NCI-H82 treated with DMSO at 0.1 percent for 48 hours (cell line): ENCODE measurements around the gene TFAP2A.

ENCODE experiments used
- DNase-seq: peaks from one replicate; lab custom pipeline; 2025; ENCODE audit not compliant: unreplicated experiment; lab: John Stamatoyannopoulos, UW

The TFAP2A gene

GRCh38 chr6:10426781-10427279 is 12.0 kb upstream of the TFAP2A start:
- no peak for DNase-seq

DNA sequence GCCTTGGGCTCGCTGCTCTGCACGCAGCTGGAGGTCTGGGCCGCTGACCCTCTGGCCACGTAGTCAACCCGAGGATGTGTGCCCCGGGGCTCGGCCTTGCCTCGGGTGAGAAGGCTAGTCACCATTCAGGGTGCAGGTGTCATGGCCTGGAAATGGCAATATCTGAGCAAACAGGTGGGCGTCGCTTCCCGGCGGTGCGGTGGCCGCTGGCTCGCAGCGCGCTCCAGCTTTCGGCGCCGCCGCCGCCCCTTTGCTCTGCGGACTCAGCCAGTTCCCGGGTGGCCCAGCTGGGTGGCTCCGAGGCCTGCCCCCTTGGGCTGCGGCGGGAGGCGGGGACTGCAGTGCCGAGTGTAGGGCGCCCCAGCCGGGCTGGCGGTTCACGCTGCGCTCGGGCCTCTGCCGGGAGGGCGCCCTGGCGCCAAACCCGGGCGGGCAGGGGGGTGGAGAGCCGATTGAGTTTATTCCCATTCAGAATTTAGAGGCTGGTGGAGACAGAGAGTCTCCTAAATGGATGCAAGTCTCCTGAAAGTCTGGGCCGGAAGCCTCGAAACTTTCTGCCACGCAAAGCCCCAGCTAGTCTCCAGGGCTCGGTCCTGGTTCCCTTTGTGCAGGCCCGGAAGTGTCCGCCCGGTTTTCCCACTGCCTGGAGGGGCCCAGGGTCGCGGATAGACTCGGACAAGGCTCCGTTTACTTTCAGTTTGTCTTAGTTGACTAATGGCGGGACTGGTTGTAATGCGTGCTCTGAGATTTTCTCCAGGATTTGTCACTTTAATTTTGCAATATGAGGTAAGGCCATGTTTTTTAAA is 11.3 kb upstream of the TFAP2A start:
- no peak for DNase-seq

DNA sequence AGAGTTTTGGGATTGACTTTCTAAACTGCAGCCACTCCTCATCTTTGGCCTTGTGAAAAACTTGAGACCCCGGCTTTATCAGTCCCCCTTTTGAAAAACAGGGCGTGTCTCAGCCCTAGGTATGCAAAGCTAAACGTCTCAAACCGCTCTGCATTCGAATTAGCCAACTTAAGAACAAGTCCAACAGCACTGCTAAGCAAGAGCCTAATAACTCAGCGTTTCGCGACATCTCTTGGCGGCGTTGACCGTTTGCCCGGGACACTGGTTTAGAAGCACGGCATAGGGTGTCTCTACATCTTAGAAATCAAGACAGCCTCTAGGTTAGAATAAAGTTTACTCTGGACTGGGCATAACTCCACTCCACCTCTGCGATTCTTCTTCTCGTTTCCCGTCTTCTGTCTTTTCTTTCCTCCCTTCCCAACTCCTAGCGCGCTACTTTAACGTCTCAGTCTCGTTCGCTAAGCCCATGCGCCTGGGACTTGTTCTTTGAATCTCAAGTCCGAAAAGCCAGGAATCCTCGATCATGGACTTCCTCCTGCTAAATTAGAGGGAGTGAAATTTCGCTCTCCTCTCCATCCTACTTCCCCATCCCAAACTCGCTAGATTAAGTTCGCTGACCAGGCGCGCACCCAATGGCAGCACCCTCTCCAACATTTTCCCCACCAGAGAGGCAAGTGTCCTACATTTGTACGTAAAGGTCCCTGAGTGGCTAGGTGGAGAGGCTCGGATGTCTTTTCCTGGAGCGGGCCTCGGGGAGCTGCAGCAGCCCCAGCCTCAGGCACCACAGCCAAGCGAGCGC is 10.5 kb upstream of the TFAP2A start:
- no peak for DNase-seq

- no peak for DNase-seq
Observed at GRCh38 chr6:10424040-10424439, 9.2 kb upstream of the TFAP2A start.

- no peak for DNase-seq
Observed at GRCh38 chr6:10422737-10423034, 7.8 kb upstream of the TFAP2A start.

- no peak for DNase-seq
Observed at GRCh38 chr6:10421921-10422736, 7.3 kb upstream of the TFAP2A start.

DNA sequence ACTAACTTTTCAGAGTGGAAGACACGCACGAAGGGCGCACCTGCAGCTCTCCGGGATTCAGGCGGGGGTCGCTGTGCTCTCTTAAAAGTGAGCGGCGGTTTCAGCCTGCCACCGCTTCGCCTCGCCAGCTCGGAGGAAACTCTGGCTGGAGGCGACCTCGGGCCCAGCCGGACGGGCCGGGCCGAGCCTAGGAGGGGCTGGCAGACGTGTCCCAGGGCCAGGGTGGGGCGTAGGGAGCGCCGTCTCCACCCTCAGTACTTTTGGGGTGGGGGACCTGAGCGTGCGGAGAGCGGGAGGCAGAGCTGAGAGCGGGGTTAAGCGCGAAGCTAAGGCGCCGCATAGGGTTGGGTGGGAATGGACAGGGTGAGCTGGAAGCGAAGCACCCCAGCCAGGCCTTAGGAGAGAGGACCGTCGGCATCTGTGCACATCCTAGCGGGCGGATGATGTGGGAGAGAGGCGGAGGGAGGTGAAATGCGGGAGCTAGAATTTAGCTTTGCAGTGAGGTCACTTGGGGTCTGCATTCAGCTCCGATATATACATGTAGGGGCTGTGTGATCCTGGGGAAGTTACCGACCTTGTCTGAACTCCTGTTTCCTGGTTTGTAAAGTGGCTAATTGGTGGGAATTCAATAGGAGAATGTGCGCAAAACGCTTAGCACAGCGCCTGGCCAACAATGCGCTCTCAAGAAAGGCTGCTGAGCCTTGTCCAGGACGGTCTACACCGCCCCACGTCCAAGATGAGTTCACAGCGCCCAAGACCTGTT is 6.5 kb upstream of the TFAP2A start:
- DNase-seq: no peak

GRCh38 chr6:10420546-10421157 is 5.8 kb upstream of the TFAP2A start:
- DNase-seq: no peak

DNA sequence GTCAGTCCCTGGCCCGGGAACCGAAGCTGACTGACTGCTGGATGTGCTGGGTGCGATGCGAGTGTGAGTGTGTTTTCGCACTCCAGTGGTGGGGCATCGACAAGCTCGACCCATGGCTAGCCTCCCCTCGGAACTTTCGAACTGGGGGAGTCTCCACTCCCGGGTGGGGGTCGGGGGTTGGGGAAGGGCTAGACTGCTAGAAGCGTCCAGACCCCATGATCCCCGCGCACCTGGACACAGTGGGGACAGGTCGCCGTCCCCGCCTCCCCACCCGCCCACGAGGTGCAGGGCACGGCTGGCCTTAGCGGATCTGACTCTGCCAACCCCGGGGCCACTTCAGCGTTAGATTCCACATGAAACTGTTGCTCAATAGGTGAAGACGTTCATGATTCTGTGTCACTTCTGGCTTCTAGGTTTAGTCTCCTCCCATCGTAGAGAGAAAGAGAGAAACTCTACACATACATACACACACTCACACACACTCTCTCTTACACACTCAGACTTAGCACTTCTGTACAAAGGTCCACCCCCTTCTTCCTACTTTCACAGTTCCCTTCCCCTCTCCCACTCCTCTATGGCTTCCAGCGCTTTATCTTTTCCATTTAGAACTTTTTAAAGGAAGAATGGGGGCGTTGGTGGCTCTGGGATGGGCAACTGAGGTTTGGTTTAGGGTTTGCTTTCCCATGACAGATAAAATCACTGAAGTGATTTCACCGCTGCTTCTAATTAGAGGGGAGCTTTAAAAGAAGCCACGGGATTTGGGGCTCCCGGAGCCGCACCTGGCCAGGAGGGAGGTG is 5.1 kb upstream of the TFAP2A start:
- DNase-seq: no peak

- DNase-seq: no peak
Observed at GRCh38 chr6:10418862-10419748, 4.2 kb upstream of the TFAP2A start.

- no peak for DNase-seq
Observed at GRCh38 chr6:10418361-10418861, 3.5 kb upstream of the TFAP2A start.

DNA sequence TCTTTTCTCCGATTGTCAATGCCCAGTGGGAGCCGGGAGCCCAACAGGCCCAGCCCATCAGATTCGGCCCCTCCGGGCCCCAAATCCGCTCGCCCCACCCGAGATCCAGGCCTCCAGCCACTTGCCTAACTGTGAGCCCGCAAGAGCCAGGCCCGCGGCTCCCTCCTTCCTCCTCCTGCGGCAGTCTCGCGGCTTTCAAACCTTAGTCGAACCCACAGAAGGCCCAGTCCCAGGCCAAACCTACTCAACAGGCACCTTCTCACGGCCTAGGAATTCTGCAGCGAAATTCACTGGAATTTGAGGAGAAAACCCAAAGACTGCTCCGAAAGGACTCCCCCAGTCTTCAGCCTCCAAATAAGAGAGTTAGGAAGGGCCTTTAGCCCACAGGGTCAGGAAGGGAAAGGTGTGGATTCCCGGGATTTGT is 2.8 kb upstream of the TFAP2A start:
- DNase-seq: no peak

DNA sequence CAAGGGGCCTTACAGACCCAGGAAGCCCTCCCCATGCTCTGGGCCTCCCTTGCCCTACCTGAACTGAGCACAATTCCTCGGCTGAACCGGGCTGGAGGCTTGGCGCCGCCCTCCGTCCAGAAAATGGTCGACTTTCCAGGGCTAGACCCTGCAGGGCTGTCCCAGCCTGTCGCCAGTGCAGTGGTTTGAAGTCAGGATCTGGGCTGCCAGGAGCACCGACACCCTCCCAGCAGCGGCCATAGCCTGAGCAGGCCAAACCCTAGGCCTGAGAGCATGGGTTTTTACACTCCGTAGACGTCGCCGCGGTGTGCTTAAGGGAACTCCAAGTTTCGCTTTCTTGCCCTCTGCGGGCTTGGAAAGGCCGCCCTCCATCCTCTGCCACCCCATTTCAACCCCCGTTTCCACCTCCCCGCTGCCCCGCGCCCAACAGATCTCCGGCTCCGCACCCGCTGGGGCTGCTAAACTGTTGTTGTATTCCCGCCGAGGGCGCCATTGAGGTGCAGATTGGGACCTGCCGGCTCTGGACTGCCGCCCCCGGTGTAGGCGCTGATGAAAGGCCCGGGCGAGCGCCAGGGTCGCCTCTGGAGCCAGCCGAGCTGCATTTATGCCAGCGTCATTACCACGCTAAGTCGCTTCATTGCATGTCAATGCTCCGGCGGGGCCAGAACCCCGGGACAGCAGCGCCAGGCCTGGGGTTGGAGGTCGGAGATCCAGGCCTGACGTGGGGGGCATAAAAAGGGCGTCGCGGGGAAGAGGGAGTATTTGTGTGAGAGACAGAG is 2.2 kb upstream of the TFAP2A start:
- DNase-seq: no peak

DNA sequence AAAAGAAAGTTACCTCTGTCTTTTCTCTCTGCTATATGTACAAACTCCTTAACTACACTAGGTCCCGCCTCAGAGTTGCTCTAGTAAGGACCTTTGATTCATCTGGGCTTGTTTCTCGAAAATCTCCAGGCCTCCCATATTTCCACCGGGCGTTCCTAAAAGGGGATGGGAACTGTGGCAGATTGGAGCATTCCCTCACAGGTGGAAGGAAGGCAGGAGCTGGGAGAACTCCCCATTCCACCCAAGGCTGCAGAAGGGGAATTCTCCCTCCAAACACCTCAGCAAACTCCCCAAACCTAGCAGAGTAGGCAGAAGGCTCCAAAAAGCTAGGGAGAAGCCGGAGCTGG is 1.6 kb upstream of the TFAP2A start:
- DNase-seq: no peak

- no peak for DNase-seq
Observed at GRCh38 chr6:10415617-10416480, 975 bp upstream of the TFAP2A start.

DNA sequence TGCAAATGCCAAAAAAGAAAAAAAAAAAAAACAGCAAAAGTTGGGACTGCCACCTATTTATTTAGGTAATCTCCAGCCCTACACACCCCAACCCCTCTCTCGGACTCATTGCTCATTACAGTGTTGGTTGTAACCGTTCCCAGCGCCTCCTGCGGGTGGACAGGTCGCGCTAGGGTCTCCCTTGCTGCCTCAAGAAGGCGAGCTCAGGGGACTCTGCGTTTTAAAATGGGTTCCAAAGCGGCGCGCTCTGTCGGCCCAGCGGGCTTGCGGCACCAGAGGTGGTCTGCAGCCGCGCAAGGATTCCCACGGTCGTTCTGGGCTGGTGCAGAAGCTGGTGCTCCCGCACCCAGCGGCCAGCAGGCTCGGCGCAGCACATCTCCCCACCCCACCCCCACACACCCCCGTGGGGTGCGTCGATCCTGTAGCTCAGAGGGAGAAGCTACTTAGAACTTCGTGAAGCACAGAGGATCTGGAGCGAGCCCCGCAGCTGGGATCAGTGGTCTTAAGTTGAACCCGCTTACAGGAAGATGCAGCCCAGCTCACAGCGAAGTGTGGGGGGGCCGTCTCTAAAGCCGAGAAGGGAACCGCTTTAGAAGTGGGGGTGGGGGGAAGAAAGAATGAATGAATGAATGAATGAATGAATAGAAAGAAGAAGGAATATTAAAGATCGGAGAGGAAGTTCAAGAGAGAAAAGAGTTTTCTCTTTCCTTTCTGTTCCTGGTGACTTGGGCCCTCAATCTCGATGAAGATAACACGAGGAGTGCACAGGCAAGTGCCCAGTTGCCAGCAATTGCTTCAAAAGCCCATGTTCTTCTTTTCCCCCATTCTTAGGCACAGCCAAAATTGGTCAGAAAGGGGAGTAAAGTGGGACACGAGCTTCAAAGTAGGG is 780 bp downstream of the TFAP2A start:
- DNase-seq: no peak
